Inflammatory macrophage (primary cell): ENCODE measurements around the gene PURA.
A peak's percentile ranks its signal among the peaks of the same experiment; 100 is the strongest.

Source experiments
- DNase-seq, 2 donors: peaks; one replicate each; pipeline ENCODE4 v3.0.0-alpha.2; 2020 to 2022
- total RNA-seq, 18 experiments: gene quantifications; one replicate each; lab custom pipeline; 2026; ENCODE audit warnings: mixed read lengths in 6 of 18, inconsistent platforms in 2 of 18; lab: John Stamatoyannopoulos, UW

Gene PURA
- 4.2 to 53.6 (median 16.3) reads per million in 18 experiments for total RNA-seq

DNA sequence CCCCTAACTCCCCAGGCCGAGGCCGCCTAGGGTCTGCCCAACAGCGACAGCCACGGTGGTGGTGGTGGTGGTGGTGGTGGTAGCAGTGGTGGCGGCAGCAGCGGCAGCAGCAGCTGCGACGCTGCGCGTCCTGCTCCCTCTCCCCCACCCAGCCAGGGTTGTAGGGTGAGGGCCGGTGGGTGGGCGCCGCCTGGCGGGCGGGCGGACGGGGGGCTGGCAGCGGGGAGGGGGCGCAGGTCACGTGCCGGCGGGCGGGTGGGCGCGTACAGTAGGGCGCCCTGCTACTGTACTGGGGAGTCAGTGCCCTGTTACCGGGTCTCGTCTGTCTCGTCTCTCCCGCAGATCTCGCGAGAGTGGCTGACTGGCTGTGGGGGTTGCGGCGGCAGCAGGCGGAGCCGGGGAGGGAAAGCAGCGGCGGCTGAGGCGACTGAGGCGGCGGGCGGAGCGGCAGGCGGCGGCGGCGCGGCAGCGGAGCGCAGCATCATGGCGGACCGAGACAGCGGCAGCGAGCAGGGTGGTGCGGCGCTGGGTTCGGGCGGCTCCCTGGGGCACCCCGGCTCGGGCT is at the start of gene PURA:
PURA (plus strand) TSS at position 411 of the 565 bp plus-strand sequence; CDS start at position 484, 73 bp downstream.
- peak; percentile 92 to 93 for DNase-seq

DNA sequence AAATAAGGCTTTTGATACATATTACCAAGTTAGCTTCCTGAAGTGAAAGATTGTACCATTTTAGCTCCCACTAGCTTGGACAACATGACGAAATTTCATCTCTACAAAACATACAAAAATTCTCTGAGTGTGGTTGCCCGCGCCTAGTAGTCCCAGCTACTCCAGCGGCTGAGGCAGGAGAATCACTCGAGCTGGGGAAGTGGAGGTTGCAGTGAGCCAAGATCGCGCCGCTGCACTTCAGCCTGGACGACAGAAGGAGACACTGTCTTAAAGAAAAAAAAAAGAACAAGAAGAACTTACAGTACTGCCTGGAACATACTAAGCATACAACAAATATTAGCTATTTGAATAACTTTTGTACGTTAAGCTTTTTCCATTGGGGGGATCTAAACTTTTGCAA is 41.1 kb upstream of the PURA start:
- DNase-seq, result no peak

DNA sequence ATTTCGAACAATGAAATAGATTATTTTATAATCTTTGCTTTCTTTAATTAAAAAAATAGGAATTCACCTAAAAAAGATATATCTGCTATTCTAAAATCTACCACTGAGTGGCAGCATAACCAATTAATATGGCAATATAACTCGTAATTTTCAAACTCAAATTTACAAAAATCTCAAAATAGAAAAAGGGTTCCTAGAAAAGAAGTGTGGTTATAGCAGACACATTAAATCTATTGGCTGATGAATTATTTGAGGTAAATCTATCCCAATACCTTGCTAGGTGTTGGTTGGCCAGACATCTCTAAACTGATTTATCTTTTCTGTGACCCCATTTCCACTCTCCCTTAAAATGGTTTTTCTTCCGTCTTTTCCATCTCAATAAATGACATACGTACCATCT is 40.6 kb upstream of the PURA start:
- peak in 1 of 2 donors; percentile 51 for DNase-seq

DNA sequence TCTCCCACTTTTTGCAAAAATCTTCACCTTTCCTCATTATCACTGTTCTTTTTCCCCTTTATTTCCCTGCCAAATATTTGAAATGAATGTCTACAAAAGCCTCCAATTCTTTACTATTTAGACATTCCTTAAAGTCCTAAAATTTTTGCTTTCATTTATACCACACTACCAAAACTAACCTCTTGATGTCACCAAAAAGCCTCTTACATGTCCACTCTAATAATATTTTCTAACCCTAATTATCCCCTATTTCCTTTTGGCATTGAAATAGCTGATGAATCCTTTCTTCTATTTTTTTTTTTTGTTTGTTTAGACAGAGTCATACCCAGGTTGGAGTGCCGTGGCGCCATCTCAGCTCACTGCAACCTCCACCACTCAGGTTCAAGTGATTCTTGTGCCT is 38.5 kb upstream of the PURA start:
- DNase-seq, result no peak

DNA sequence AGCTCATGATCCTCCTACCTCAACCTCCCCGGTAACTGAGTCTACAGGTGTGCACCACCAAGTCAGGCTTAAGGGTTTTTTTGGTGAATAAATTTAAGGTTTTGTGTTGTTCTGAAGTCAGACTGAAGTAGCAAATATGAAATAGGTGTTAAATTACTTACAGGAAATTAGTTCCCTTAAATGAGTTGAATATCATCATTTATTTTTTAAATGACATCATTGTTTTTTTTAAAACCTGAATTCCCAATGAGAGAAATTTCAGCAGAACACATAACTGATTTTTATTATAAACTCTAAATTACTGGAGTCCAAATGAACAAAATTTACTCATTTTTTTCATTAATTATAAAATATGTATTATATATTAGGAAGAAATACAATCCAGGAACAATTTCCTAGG is 37.8 kb upstream of the PURA start:
- DNase-seq, result no peak

DNA sequence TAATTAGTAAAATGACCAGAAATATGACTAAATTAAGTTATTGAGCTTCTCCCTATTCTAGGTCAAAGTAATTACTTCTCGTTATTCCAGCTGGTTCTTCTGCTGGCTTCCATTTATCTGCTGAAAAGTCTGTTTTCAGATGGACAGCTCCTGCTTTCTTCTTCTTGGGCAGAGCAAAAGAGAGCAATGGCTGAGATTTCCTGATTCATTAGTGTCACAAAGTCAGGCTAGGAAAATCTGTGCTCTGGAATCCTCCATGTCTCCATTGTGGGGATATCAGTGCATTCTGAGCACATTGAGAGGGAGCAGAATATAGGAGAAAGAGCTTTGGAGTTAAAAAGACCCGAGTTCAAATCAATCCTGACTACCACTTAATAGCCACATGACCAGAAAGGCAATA is 37.1 kb upstream of the PURA start:
- DNase-seq, result no peak

DNA sequence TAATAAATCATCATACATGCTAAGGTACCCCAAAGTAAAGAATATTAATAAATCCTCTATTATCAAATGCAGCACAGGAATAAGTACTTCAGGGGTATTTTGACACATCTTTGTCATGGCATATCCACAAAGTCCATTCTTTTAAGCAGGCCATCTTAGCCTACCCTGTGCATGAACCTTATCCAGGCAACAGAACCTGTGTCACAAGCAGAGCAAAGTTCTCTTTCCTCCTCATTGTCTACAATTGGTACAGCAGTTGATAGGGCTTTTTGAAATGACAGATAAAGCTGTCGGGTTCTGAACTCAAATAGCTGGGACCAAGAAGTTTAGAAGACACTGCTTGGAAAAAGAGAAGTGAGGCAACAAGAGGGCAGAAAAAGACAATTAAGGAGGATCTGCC is 30.8 kb upstream of the PURA start:
- DNase-seq, result no peak

DNA sequence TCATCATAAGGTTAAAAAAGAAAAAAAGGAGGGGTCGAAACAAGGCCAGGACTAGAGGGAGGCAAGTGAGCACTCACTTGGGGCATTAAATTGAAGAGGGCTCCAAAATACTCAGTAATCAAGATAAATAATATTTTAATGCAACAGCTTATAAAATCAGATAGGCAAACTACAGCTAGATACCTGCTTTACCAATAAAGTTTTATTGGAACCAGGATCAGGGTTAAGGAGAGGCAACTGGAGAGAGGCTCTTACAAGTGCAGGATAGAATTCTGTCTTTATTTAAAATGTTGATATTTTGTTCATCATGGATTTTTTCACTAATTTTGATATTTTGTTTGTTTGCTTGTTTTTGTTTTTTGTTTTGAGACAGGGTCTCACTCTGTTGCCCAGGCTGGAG is 30.3 kb upstream of the PURA start:
- no peak for DNase-seq

DNA sequence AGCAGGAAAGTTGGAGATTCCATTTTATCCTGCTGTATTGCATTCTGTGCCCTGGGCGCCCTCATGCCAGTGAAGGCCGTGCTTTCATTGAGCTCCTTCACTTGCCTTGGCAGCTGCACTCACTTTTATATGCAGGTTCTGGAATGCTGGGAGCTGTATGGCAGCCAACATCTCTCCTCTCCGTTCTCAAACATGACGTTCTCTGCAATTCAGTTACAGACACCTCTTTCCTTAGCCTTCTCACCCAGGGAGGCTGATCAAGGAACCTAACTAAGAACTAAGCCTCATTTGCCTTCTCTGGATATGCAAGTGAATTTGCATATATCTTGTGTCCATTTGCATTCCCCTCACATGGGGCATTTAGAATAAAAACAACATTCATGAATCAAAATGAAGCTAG is 29.4 kb upstream of the PURA start:
- DNase-seq, result no peak

DNA sequence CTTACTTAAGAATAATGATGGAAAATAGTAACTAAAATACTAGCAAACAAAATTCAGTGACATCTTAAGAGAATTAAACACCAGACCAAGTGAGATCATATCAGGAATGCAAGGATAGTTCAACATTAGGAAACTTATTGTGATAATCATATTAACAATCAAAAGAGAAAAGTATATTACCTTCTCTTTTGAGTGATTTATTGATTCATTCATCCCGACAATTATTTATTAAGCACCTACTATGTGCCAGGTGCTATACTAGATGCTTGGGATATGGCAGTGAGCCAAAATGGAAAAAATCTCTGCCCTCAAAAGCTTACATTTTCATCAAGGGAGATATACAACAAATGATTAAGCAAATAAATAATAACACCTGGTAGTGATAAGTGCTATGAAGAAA is 23.7 kb upstream of the PURA start:
- DNase-seq, result no peak

DNA sequence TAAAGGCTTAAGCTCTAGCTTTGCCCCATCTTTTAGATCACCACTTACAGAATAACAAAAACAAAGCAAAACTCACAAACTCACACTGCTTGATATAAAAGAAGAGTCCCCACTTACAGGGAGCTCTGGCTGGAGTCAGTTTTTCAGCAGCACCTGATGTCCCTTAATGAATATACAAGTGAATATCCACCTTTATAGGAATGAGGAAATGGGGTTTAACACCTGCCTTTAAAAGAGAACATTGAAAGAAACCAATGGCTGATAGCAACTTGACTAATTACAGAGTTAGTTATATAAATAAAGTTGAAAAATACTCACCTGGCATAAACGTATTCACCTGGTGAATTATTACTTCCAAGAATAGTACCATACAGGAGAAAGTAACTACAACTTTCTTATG is 20.7 kb upstream of the PURA start:
- DNase-seq, result no peak

DNA sequence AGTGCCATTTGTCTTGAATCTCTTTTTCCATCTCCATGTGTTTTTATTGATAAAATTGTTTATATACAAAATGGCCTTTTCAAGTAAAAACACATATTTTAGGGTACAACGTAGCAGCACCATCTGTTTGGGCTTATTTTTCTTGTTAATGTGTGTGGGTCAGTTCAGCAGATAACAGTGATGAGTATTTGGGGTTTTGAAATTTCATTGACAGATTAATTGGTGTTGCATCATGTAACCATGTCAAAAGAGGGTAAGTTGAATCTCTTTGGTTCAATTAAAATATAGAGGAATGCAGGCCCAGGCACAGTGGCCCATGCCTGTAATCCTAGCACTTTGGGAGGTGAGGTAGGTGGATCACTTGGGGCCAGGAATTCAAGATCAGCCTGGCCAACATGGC is 20.0 kb upstream of the PURA start:
- no peak for DNase-seq

DNA sequence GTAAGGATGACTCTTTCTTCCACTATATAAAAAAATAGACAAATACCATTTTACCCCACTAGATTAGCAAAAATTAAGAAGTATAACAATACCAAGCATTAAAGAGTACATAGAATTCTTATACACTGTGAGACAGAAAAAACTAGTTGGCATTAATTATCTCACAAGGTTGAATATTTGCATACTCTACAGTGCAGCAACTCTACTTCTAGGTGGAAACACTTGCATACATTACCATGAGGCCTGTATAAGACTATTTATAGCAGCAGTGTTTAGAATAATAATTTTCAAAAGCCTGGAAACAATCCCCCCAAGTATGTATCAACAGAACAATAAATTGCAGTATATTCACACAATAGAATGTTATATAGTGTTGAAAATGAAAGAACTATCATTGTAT is 19.0 kb upstream of the PURA start:
- DNase-seq, result no peak

DNA sequence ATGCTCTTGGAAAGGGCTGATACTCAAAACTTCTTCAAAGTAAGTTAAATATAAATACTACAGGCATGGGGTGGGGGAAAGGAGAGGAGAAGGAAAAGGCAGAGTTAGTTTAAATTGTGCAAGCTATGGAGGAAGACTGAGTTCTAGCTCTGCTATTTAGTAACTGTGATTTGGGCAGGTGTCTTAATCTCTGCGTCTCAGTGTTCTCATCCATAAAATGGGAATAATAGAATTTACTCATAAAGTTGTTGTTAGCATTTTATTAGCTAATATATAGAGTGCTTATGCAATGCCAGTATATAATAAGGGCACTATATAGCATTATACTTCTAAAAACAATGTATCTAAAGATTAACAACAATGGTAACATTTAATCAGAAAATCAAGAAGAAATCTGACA is 12.7 kb upstream of the PURA start:
- DNase-seq, result no peak

DNA sequence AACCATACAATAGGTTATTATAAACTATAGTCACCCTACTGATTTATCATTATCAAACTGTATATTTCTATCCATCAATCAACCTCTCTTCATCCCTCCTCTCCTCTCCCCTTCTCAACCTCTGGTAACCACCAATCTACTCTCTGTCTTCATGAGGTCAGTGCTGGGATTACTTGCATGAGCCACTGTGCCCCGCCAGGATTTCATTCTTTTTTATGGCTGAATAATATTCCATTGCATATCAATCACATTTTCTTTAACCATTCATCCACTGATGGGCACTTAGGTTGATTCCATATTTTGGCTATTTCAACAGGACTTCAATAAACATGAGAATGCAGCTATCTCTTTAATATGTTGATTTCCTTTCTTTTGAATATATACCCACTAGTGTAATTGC is 10.8 kb upstream of the PURA start:
- DNase-seq, result no peak

DNA sequence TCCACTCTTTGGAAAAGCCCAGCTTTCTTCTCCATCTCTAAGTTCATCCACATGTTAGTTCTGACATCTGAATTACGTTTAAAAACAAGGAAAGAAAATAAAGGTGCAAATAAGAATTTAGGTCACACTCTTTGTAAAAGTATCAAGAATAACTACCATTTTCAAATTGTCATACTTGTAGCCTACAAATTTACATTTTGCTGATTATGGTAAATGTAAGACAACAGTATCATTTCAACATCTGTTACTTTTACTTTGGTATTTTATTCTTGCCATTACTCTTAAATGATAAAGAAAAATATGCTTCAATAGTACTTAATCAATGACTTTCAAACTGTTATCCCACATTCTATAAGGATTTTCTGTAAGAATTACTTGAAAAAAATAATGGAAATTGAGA is 9.8 kb upstream of the PURA start:
- DNase-seq, result no peak

DNA sequence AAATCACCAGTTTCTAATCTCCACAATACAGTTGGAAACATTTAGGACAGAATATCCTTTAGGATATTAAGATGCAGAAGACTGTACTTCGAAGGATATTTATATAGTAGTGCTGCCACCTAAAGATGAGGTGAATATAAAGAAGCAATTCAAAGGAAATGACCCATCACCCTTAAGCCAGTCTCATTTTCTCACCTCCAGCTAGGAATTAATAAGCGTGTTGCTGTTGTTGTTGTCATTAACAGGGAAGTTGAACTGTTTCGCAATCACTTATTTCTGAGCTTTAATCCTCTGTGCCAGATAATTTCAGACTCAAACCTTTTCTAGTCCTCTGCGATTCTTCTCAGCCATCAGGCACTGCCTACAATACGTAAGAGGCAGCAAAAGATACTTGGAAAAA is 7.8 kb upstream of the PURA start:
- DNase-seq, result peak; percentile 36 to 37

DNA sequence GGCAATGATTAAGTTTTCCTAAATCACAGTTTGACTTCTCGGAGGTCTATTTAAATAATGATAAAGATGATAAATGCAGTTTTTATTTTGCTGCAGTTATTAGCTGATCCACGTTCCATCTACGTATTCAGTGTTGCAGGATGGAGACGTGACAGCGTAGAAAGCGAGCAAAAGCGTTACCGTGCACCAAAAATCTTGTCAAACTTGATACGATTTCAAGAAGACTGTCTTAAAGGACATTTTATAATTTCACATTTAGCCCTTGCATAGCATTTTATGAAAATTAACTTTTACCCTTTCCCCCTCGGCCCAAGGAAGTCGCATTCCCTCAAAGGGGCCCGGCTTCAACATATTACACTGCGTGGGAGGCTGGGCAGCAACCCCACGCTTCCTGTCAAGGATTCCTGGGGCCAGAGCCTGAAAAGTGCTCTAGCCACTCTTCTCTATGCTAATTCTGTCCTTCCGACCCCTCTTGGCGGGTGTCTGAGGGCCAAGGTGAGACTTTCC is 7.1 kb upstream of the PURA start:
- DNase-seq, result no peak

DNA sequence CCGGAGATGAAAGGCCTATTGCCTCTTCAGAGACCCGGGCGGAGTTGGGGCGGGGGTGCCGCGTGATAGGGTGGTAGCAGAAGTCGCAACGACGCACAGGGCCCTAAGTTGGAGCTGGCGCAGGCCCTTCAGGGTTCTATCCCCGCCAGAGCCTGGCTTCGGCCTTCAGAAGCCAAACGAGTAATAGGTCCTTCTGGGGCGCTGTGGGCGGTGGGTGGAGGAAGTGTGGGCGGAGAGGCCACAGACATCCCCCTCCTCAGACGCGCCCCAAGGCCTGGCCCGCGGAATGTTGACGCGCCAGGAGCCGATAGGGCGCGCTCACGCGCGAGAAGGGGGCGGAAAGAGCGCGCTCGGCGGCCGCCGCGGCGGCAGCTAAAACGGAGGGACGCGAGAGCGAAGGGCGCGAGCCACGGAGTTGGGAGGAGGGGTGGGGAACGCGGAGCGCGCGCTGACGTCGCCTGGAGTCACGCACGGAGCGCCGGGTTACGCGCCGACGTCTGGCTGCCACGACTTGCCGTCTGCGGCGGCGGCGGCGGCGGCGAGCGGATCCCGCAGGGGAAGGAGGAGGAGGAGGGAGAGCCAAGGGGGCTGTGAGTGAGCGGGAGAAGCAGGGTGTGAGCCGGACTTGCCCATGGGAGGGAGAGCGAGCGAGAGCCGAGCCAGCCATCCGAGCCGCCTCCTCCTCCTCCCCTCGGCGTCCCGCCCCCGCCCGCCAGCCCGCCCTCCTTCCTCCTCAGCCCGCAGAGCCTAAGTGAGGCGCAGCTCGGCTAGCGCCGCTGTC is 6.4 kb upstream of the PURA start:
- DNase-seq, result peak; percentile 90 to 93

DNA sequence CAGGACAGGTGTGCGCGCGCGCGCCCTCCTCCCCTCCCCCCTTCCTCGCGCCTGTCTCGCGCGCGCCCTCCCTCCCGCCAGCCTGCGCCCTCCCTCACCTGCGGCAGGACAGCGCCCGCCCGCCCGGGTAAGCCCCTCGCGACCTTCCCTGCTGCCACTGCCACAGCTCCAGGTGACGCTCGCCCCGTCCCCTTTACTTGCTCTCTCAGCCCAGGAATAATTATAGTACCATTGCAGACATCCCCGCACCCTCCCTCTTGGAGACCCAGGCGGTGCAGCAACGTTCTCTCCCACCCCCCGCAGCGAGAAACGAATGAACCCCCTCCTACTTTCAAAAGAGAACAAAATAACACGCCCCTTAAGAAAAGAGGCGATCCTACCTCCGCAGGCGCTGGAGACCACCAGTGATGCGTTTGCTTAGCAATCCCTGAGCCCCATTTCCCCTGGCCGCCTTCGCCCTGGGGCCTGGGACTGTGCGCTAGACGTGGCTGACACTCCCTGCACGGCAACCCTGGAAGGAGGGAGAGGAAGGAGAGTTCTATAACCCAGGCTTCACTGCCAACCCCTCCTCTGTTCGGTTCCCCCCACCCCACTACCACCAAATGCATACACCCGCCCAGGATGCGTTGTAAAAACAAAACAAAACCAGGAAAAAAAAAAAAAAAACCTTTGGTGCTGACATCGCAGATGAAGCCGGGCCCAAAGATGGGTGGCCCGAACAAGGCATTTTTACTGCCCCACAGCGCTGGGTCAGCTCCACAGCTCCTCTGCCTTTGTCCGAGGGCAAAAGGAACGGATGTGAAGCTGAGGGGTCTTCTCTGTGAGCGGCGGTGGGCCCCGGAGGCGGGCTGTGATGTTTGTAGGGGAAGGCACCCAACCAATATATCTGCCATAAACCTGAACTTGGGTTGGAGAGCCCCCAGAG is 5.6 kb upstream of the PURA start:
- no peak for DNase-seq

DNA sequence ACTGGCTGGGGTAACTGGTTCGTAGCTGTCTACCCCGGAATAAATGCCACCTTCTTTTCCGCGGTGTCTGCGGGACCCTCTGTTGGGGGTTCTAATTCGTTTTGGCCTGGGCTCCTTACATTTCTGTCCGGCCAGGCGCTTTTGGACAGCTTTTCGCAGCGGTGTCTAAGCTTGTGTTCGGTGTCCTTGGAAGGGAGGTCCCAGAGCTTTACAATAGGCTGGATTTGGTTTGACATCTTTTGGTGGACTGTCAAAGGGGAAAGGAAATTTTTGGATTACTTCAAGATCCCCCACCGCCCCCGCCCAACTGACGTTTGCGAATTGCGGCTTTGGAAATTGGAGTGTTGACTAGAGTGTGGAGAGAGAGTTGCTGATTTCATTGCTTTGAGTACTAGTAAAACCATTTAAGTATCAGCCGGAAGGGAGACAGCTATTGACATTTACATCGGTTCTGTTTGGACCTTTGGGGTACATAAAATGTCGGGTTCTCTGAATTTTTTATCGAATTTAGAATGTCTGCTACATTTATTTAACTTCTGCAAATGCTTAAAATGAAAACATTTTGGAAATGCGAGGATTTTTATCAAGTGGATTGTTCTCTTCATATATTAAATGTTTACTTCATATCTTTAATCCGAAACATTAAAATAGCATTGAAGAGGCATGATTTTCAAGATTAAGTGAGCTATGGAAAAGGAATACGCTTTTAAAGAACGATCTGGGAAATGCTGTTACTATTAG is 4.7 kb upstream of the PURA start:
- DNase-seq, result no peak
